Kidney epithelial cell (primary cell): ENCODE measurements around the gene DNAH14. TPM values are rescaled to one million over a fixed set of nuclear protein-coding genes. Genes with fewer than 3 reads are reported as not detected.

Source experiments
- DNase-seq: peaks from one replicate; pipeline ENCODE4 v3.0.0-alpha.2; 2010; ENCODE audit warnings: low read depth
- H3K27me3 ChIP-seq: 2 replicates; pipeline ENCODE4 v1.6.0; 2011; ENCODE audit warnings: low read length; ENCODE audit not compliant: control insufficient read depth, insufficient read depth
- H3K36me3 ChIP-seq: 2 replicates; pipeline ENCODE4 v1.5.1; 2011; ENCODE audit warnings: low read length; ENCODE audit not compliant: control insufficient read depth, insufficient read depth
- H3K4me3 ChIP-seq: 2 replicates; pipeline ENCODE4 v1.5.1; 2011; ENCODE audit warnings: low read depth, mild to moderate bottlenecking, control low read depth, low read length
- CTCF ChIP-seq: IDR thresholded peaks from 2 replicates; pipeline ENCODE4 v1.5.1; 2011; ENCODE audit warnings: mild to moderate bottlenecking, moderate library complexity, low read length, control low read depth, inconsistent platforms; ENCODE audit not compliant: insufficient read depth, poor library complexity, severe bottlenecking
- total RNA-seq: library from RNA; depleted of rRNA; stranded (reverse); fragments of >200 nt; gene quantifications from 2 replicates; pipeline ENCODE4 v1.2.3, GENCODE V29; 2015

The DNAH14 gene
- total RNA-seq, 1 donor from 2014 or later, result 30.8 TPM

GRCh38 chr1:225063722-225064121 lies 134.2 kb downstream of the DNAH14 start:
- Histone ChIP-seq H3K27me3 (no peaks in the 10 kb centered on the region), H3K36me3 (no peaks in the 10 kb centered on the region), H3K4me3 (no peak overlapping the region)
- no peak for TF ChIP-seq CTCF
- no peak for DNase-seq

GRCh38 chr1:225070972-225071371 lies 141.5 kb downstream of the DNAH14 start:
- Histone ChIP-seq H3K36me3 (no peaks in the 10 kb centered on the region), H3K4me3 (no peak overlapping the region), H3K27me3 (no peaks in the 10 kb centered on the region)
- no peak for TF ChIP-seq CTCF
- no peak for DNase-seq

- no peaks in the 10 kb centered on the region for H3K27me3 ChIP-seq
- DNase-seq, result no peak
- no peak overlapping the region for H3K4me3 ChIP-seq
- H3K36me3 ChIP-seq, result no peaks in the 10 kb centered on the region
- no peak for TF ChIP-seq CTCF
Measured at GRCh38 chr1:225097175-225097574, 167.7 kb downstream of the DNAH14 start.

GRCh38 chr1:225111000-225111399 lies 181.5 kb downstream of the DNAH14 start:
- Histone ChIP-seq H3K27me3 (no peaks in the 10 kb centered on the region), H3K36me3 (no peaks in the 10 kb centered on the region), H3K4me3 (no peak overlapping the region)
- no peak for TF ChIP-seq CTCF
- DNase-seq, result no peak

- Histone ChIP-seq H3K27me3 (no peaks in the 10 kb centered on the region), H3K36me3 (no peaks in the 10 kb centered on the region), H3K4me3 (no peak overlapping the region)
- DNase-seq, result no peak
- TF ChIP-seq CTCF, result no peak
Measured at GRCh38 chr1:225113265-225113664, 183.8 kb downstream of the DNAH14 start.

- Histone ChIP-seq H3K4me3 (no peak overlapping the region), H3K27me3 (no peaks in the 10 kb centered on the region), H3K36me3 (no peaks in the 10 kb centered on the region)
- TF ChIP-seq CTCF, result no peak
- DNase-seq, result no peak
Measured at GRCh38 chr1:225114354-225114990, 185.0 kb downstream of the DNAH14 start.
